HK-2 (cell line): ENCODE data around the gene TSEN2.
A peak's percentile ranks its signal among the peaks of the same experiment; 100 is the strongest.

Experiments
- DNase-seq: peaks from one replicate; pipeline ENCODE4 v3.0.0-alpha.2; 2018; ENCODE audit not compliant: unreplicated experiment

Gene TSEN2

DNA sequence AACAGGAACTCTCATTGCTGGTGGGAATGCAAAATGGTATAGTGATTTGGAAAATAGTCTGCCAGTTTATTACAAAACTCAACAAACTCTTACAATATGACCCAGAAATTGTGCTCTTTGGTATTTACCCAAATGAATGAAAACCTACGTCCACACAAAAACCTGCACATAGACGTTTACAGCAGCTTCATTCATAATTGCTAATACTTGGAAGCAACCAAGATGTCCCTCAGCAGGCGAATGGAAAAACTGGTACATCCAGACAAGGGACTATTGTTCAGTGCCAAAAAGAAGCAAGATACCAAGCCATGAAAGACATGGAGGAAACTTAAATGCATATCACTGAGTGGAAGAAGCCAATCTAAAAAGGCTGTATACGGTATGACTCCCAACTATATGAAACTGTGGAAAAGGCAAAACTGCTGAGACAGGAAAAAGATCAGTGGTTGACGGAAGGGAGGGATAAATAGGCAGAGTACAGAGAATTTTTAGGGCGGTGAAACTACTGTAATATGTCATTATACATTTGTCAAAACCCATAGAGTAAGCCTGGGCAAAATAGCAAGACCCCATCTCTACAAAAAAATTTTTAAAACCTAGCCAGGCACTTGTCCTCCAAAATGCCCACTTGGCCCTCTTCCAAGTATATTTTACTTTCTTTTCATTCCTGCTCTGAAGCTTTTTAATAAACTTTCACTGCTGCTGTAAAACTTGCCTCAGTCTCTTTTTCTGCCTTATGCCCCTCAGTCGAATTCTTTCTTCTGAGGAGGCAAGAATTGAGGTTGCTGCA is 65.9 kb downstream of the TSEN2 start:
- no peak for DNase-seq

DNA sequence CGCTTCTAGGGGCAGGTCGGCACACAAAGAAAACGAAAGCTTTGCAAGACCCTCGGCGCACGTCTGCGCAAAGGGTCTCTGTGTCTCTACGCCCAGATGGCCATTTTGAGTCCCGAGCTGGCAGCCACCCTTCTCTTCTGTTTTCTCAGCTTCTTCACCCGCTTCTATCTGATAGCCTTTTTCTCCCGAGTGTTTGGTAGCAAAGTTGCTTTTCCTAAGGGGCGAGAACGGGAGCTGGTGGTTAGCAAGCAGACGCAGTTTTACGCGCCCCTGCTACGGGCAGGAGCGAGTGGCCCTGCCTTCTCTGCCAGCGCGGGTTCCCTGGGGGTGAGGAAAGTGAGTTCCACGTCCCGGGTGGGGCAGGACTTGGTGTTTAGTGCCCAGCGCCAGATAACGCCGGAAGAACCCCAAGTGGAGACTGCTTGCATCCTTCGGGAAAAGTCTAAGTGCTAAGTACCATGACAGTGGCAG is 69.7 kb downstream of the TSEN2 start:
- no peak for DNase-seq

DNA sequence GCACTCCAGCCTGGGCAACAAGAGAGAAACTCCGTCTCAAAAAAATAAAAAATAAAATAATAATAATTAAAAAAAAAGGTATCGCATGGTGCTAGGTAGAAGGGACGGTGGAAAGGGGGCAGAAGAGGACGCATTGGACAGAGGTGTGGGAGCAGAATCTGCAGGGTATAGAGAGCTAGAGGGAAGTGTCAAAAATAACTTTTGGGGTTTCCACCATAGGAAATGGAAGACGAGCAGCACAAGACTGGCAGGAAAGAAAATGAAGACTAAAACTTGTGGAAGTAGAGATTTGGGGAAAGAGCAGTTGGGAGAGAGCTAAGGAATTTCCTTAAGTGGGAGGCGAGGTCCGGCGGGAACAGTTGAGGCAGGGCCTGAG is 72.0 kb downstream of the TSEN2 start:
- DNase-seq: no peak

DNA sequence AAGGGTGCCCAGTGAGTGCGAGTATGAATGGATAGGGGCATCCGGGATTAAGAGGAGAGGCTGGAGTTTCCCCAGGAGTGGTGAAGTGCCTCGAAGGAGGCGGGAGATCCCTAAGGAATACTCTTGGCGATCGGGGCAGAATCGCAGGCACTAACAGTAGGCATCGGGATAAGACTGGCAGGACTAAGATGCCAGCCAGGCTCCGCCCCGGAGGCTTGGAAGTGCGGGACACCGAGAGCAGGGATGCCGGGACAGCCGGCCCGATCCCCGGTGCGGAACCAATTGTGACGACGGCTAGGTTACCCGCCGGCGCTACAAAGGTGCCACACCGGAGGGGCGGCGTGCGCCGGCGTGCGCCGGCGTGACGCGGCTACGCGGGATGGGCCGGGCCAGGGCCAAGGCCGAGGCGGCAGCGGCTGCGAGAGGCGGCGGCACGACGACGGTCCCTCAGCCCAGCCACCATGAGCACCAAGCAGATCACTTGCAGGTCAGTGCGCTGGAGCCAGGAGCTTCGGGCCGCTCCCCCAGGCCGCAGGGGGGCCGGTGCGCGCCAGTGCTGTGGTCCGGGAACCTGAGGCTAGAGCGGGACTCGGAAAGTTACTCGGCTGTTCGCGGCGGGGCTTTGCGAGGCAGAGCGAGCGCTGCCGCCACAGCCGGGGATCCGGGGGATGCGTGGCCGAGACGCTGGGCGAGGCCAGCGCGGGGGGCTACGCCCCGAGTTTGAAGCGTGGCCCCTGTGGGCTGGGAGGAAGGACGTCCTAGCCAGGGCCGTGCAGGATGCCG is 72.6 kb downstream of the TSEN2 start, which contains the start of gene MKRN2:
MKRN2 (plus strand) TSS at position 398 of the 783 bp plus-strand sequence; CDS start at position 462, 64 bp downstream.
- DNase-seq: peak; percentile 85

DNA sequence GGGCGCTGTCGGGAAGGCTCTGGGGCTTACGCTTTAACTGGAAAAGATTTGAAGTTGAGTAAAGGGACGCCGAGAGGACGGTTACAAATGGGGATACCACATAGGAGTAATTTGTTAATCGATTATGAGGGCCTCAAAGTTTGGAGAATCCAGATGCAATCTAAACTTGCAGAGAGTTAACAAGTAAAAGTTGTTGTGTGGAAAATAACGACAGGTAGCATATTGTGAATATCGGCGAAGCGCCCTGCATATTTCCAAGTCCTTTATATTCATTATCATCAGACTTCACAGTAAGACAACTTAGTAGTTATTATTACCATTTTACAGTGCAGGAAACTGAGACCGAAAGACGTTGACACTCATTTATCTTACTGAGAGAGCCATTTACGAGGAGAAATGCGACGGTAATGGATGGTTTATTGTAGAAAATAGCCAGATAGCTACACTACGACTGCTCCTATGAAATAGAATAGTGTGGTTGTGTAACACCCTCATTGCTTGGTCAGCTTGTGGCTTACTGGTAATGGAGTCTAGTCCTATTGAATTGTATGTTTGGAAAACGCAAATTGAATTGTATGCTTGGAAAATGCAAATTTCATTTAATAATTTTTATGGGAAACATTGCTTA is 73.3 kb downstream of the TSEN2 start:
- no peak for DNase-seq

DNA sequence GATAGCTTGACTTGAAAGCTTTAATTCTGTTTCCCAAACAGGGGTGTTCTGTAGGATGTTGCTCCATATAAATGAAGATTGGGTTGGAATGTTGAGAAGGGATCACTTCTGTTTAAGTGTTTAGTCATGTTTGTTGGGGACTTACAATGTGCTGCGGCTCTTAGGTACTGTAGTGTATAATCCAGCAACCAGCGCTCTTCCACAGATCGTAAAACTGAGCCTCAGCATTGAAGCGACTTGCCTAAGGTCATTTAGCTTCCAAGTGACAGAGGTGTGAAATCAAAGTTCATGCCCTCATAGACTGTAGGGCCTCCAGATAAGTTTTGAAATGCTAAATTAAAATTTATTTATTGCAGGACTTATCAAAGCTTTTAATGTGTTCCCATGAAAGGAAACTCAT is 74.4 kb downstream of the TSEN2 start:
- DNase-seq: no peak

DNA sequence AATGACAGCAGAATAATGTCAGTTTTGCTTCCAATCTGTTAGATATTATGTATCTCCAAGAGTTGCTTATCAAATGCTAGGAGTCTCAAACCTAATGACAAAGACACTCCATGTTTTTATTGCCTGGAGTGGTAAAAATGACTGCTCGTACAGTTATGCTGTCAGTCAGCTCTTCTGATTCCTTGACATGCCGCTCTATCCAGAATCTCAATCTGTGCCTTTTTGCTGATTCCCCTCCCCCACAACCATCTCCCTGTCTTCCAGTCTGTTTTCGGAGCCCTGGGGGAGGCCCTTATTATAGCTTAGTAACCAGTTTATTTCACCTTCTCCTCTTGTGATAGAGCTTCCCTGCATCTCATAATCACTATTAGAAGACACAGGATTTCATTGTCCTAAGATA is 75.2 kb downstream of the TSEN2 start:
- DNase-seq: no peak

DNA sequence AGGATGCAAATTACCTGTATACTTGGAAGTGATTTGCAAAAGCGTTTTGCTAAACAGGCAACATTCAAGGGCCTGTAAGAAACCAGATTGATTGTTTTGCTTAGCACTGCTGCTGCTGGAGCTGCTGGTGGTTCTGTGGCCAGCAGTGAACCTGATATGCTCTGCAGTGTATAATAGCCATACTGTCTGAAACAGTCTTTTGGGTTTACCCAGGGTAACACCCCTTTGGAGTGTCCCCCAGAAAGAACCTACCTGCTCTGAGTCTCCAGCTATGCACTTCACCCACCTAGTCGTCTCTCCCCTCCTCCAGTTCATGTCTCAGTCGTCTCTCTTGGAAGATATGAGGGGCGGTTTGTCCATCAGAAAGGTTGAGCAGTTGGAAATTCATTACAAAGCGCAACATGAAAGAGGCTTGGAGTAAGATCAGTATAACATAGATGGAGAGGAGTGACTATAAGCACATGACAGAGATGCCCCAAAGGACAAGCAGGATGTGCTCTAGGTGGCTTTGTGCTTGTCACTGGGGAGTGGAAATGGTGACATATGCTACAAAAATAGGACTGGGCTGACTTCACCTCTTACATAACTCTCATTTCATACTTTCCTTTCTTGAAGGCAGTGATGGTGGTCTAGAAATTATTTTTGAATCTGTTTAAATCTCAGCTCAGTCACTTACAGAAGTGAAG is 76.4 kb downstream of the TSEN2 start:
- DNase-seq: no peak

DNA sequence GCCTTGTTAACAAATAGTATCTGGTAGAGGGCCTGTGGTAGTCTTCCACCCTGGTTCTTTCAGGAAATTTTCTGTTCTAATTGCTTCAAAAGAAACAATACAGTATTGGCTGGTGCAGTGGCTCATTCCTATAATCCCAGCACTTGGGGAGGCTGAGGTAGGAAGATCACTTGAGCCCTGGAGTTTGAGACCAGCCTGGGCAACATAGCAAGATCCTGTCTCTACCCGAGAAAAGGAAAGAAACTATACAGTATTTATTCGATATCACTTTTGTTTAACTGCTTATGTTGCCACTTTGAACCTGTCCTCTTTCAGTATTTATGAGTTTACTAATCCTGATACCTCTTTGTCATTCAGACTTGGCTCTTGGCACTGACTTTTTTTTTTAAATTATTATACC is 77.1 kb downstream of the TSEN2 start:
- no peak for DNase-seq

DNA sequence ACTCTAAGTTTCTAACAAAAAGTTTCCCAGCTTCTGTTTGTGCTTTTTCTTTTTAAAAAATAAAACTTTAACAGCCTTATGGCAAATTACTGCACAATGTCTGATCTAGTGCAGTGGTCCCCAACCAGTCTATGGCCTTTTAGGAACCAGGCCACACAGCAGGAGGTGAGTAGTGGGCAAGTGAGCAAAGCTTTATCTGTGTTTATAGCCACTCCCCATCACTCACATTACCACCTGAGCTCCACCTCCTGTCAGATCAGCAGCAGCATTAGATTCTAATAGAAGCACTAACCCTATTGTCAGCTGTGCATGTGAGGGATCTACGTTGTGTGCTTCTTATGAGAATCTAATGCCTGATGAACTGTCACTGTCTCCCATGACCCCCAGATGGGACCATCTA is 78.2 kb downstream of the TSEN2 start:
- DNase-seq: no peak

DNA sequence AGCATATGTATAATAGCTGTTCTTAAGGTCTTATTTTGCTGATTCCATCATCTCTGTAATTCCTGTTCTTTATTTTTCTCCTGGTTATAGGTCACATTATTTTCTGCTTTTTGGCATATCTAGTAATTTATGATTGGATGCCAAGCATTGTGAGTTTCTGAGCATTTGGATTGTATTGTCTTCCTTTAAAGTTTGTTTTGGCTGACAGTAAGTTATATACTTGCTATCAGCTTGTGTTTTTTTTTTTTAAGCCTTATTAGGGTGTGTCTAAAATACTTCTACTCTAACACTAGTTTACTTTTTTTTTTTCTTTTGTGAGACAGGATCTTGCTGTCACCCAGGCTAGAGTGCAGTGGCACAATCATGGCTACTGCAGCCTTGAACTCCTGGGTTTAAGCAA is 82.7 kb downstream of the TSEN2 start:
- no peak for DNase-seq

DNA sequence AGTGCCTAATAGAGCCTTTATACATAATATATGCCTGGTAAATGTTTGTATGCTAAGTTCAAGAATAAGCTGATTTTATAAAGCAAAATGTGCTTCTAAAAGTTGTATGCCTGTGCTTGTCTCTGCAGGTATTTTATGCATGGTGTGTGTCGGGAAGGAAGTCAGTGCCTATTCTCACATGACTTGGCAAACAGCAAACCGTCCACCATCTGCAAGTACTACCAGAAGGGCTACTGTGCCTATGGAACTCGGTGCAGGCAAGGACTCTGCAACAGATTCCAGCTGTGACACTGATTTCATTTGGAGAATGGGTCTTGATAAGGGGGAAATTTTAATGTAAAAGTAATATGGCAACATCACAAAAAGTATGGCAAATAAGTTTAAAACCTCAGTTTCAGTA is 84.5 kb downstream of the TSEN2 start:
- DNase-seq: no peak

DNA sequence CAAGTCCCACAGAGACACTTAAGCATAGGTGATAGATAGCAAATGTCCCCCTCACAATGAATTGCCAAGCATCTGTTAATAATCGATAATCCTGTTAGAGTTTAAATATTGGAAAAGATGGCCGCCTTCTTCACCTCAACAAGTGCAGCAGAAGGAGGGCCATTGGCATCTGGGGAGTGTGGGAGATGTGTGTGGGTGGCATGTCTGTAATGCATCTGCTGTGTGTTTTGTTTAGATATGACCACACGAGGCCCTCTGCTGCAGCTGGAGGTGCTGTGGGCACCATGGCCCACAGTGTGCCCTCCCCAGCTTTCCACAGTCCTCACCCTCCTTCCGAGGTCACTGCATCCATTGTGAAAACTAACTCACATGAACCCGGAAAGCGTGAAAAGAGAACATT is 85.6 kb downstream of the TSEN2 start:
- DNase-seq: no peak

DNA sequence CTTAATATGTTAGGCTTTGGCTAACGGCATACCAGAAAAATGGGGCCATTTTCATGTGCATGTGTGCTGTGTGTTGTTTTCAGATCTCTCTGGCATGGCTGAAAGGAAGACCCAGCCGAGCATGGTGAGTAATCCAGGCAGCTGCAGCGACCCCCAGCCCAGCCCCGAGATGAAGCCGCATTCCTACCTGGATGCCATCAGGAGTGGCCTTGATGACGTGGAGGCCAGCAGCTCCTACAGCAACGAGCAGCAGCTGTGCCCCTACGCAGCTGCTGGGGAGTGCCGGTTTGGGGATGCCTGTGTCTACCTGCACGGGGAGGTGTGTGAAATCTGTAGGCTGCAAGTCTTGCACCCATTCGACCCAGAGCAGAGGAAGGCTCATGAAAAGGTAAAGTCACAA is 87.7 kb downstream of the TSEN2 start:
- no peak for DNase-seq

DNA sequence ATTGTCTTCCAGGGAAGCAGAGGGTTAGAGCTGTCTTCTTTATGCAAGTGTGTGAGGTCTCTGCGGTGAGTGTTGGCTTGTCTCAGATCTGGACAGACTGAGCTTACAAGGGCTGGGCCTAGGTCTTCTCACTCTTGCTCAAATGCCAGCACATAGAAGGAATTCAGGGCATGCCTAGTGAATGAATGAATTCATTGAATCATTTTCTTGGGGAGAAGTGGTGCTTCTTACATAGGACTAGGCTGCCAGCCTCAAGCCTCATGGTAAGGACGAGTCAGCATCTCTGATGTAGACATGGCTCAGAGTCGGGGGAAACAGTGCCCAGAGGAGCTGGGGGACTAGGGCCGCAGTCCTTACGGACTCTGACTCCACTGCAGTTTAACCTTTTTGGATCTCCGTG is 89.9 kb downstream of the TSEN2 start:
- no peak for DNase-seq

DNA sequence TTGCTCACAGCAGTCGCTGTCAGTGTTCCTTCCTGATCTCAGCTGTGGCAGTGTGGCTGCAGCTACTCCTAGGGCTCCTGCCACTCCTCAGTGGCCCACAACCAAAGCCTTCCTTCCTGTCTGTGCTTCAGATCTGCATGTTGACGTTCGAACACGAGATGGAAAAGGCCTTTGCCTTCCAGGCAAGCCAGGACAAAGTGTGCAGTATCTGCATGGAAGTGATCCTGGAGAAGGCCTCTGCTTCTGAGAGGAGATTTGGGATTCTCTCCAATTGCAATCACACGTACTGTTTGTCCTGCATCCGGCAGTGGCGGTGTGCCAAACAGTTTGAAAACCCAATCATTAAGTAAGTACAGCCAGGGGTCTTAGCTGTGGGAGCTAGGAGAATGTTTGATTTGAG is 90.4 kb downstream of the TSEN2 start:
- no peak for DNase-seq

DNA sequence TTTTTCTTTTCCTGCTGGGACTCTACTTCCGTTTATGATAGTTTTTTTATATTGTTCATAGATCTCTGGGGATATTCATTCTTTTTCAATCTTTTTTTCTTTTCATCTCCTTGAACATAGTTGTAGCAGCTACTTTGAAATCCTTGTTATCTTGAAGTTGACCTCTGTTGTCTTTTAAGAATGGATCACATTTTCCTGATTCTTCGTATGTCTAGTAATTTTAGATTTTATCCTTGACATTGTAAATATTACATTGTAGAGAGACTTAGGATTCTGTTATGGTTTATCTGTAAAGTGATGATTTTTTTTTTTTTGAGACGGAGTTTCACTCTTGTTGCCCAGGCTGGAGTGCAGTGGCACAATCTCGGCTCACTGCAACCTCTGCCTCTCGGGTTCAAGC is 93.1 kb downstream of the TSEN2 start:
- DNase-seq: no peak

DNA sequence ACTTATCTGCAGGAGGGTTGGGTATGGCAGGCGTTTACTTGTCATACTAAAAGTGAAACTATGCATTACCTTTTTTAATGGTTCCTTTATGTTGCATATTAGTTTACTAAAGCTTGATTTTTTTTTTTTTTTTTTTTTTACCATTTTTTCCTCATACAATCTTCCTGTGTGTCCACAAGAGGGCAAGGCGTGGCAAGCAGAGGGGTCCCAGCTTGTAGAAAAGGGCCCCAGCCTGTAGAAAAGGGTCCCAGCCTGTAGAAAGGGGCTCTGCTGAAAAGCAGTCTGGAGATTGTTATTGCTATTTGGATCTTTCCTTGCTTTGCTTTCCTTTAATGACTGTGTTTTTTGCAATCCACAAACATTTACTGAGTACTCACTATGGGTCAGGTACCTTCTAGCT is 94.5 kb downstream of the TSEN2 start:
- DNase-seq: no peak

DNA sequence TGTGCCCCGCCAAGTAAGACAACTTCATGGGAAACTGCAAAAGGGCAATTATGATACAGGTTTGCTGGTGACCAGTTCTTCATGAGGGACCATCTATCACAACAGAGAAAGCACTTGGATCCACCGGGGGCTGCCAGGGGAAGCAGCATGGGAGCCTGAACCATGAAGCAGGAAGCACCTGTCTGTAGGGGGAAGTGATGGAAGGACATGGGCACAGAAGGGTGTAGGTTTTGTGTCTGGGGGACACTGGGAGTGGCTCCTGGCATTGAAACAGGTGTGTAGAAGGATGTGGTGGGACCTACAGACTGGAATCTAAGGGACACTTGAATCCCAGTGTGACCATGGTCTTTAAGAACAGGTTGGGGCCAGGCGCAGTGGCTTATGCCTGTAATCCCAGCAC is 95.2 kb downstream of the TSEN2 start:
- no peak for DNase-seq

DNA sequence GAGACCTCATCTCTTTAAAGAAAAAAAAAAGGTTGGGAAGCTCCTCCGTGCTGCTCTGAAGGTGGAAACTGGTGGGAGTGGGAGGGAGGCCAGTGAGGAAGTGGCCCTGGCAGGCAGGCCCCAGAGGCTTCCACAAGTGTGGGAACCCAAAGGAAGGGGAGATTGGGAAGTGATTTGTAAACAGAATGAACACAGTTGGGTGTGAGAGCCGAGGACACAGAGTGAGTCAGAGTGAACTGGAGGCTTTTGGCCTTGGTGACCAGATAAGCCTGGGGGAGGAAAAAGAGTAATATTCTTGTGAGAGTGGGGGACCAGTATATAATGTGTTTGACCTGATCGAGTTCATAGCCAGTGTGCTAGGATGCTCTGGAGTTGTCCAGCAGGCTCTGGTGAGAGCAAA is 95.6 kb downstream of the TSEN2 start:
- DNase-seq: no peak

DNA sequence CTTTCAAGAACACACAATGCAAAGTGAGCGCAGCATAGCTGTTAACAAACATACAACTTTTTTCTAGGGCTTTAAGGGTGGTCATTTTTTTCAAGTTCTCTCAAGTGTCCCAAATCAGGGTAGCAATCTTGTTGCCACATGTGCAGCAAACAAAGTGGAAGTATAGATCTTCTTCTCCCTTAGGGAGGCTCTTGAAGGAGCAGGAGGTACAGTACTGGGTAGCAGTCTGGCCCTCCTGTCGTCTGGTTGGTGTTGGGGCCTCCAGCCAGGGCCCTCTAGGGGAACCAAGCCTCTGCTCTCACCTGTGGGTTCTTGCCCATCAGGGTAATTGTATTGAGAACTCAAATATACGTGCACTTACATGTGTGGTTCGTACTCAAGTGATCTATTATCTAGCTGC is 98.5 kb downstream of the TSEN2 start:
- DNase-seq: no peak
